ENCODE data around the gene PDE4A. TPM values are rescaled to one million over a fixed set of nuclear protein-coding genes. Genes with fewer than 3 reads are reported as not detected.

PDE4A gene
- total and polyA plus RNA-seq, 10 of the 15 experiments (the other 5 are each of a cell fraction or from before 2014, with no cell fraction given): 0.24 to 13.3 (median 4.9) TPM

DNA sequence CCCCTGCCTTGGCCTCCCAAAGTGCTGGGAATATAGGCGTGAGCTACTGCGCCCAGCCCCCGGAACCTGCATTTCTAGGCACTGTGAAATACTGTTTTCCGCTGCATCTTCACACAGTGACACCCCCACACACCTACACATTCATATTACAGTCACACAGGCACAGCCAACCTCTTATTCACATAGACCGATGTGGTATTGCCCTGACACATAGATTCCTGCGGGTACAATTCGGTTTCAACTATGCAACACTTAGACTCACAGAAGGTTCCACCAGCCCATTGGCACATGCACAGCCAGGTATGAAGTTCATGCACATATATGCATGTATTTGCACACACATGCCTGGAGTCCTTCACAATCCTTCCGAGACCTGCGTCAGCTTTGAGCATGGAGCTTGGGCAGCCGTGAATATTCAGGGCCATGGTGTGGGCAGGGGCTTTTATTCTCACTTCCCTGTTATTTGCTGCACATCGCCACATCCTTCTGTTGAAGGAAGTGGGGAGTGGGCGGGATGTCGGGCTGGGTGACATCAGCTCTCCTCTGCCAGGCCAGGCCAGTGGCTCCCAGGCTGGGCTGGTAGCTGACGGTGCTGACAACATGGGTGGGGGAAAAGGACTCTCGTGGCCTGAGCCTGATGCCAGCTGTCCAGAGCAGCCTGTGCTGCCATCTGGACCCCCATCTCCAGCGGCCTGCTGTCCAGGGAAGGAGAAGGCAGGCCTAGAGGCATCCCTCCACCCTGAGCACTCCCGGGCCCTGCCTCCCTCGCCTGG, 11.6 kb upstream of the PDE4A start (continued):
- TF ChIP-seq, protein P1, sequence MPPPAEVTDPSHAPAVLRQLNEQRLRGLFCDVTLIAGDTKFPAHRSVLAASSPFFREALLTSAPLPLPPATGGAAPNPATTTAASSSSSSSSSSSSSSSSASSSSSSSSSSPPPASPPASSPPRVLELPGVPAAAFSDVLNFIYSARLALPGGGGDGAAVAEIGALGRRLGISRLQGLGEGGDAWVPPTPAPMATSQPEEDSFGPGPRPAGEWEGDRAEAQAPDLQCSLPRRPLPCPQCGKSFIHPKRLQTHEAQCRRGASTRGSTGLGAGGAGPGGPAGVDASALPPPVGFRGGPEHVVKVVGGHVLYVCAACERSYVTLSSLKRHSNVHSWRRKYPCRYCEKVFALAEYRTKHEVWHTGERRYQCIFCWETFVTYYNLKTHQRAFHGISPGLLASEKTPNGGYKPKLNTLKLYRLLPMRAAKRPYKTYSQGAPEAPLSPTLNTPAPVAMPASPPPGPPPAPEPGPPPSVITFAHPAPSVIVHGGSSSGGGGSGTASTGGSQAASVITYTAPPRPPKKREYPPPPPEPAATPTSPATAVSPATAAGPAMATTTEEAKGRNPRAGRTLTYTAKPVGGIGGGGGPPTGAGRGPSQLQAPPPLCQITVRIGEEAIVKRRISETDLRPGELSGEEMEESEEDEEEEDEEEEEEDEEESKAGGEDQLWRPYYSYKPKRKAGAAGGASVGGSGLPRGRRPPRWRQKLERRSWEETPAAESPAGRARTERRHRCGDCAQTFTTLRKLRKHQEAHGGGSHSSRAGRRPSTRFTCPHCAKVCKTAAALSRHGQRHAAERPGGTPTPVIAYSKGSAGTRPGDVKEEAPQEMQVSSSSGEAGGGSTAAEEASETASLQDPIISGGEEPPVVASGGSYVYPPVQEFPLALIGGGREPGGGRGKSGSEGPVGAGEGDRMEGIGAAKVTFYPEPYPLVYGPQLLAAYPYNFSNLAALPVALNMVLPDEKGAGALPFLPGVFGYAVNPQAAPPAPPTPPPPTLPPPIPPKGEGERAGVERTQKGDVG (CRISPR knock-in tag; IDR thresholded peaks at IDR 0.05): no peak
- TF ChIP-seq, protein P2, sequence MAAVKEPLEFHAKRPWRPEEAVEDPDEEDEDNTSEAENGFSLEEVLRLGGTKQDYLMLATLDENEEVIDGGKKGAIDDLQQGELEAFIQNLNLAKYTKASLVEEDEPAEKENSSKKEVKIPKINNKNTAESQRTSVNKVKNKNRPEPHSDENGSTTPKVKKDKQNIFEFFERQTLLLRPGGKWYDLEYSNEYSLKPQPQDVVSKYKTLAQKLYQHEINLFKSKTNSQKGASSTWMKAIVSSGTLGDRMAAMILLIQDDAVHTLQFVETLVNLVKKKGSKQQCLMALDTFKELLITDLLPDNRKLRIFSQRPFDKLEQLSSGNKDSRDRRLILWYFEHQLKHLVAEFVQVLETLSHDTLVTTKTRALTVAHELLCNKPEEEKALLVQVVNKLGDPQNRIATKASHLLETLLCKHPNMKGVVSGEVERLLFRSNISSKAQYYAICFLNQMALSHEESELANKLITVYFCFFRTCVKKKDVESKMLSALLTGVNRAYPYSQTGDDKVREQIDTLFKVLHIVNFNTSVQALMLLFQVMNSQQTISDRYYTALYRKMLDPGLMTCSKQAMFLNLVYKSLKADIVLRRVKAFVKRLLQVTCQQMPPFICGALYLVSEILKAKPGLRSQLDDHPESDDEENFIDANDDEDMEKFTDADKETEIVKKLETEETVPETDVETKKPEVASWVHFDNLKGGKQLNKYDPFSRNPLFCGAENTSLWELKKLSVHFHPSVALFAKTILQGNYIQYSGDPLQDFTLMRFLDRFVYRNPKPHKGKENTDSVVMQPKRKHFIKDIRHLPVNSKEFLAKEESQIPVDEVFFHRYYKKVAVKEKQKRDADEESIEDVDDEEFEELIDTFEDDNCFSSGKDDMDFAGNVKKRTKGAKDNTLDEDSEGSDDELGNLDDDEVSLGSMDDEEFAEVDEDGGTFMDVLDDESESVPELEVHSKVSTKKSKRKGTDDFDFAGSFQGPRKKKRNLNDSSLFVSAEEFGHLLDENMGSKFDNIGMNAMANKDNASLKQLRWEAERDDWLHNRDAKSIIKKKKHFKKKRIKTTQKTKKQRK (IDR thresholded peaks at IDR 0.05; ENCODE audit: low read depth, low read length): no peak
- TF ChIP-seq SMAD1 (IDR thresholded peaks at IDR 0.05; ENCODE audit: low read depth, partially characterized antibody) (no peak), NR2F1 (conservative IDR thresholded peaks at IDR 0.05) (no peak), NRF1 (conservative IDR thresholded peaks at IDR 0.05; ENCODE audit: low read depth, low read length) (no peak), BACH1 (IDR thresholded peaks at IDR 0.05; ENCODE audit: borderline replicate concordance) (no peak), BMI1 (IDR thresholded peaks at IDR 0.05; ENCODE audit: borderline replicate concordance) (no peak; the same call in 1 of the 2 replicates), MEF2A (IDR thresholded peaks at IDR 0.05; ENCODE audit: insufficient read depth, low read depth, low read length) (0 out of 2 replicates have a peak, but pooled peaks have one; percentile 44), RUNX3 (IDR thresholded peaks at IDR 0.05; ENCODE audit: low read length) (peak; percentile 81), CBFB (IDR thresholded peaks at IDR 0.05; ENCODE audit: low read depth) (no peak), BRCA1 (IDR thresholded peaks at IDR 0.05; ENCODE audit: low read depth, low read length) (no peak), GATAD2B (conservative IDR thresholded peaks at IDR 0.05; ENCODE audit: low read depth) (peak; percentile 67), YY1 (IDR thresholded peaks at IDR 0.05; ENCODE audit: low read depth, low read length) (no peak), KLF5 (IDR thresholded peaks at IDR 0.05; ENCODE audit: partially characterized antibody) (no peak), MXI1 (IDR thresholded peaks at IDR 0.05; ENCODE audit: low read depth, low read length) (peak; percentile 41; the same call in 1 of the 2 replicates), NFIC (IDR thresholded peaks at IDR 0.05; ENCODE audit: low read depth, low read length) (no peak), ZZZ3 (IDR thresholded peaks at IDR 0.05; ENCODE audit: control insufficient read depth, insufficient read length, low read depth) (no peak), IRF4 (IDR thresholded peaks at IDR 0.05; ENCODE audit: low read depth, low read length) (peak; percentile 59; the same call in 1 of the 2 replicates)
- TF ChIP-seq, protein P3, sequence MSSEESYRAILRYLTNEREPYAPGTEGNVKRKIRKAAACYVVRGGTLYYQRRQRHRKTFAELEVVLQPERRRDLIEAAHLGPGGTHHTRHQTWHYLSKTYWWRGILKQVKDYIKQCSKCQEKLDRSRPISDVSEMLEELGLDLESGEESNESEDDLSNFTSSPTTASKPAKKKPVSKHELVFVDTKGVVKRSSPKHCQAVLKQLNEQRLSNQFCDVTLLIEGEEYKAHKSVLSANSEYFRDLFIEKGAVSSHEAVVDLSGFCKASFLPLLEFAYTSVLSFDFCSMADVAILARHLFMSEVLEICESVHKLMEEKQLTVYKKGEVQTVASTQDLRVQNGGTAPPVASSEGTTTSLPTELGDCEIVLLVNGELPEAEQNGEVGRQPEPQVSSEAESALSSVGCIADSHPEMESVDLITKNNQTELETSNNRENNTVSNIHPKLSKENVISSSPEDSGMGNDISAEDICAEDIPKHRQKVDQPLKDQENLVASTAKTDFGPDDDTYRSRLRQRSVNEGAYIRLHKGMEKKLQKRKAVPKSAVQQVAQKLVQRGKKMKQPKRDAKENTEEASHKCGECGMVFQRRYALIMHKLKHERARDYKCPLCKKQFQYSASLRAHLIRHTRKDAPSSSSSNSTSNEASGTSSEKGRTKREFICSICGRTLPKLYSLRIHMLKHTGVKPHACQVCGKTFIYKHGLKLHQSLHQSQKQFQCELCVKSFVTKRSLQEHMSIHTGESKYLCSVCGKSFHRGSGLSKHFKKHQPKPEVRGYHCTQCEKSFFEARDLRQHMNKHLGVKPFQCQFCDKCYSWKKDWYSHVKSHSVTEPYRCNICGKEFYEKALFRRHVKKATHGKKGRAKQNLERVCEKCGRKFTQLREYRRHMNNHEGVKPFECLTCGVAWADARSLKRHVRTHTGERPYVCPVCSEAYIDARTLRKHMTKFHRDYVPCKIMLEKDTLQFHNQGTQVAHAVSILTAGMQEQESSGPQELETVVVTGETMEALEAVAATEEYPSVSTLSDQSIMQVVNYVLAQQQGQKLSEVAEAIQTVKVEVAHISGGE (CRISPR knock-in tag; IDR thresholded peaks at IDR 0.05): no peak
- TF ChIP-seq, protein P4, sequence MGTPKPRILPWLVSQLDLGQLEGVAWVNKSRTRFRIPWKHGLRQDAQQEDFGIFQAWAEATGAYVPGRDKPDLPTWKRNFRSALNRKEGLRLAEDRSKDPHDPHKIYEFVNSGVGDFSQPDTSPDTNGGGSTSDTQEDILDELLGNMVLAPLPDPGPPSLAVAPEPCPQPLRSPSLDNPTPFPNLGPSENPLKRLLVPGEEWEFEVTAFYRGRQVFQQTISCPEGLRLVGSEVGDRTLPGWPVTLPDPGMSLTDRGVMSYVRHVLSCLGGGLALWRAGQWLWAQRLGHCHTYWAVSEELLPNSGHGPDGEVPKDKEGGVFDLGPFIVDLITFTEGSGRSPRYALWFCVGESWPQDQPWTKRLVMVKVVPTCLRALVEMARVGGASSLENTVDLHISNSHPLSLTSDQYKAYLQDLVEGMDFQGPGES (IDR thresholded peaks at IDR 0.05): no peak

Data from GM12878 (cell line).